ENCODE results near the gene BSN. TPM values are rescaled to one million over a fixed set of nuclear protein-coding genes. Genes with fewer than 3 reads are reported as not detected.

The BSN gene
- total RNA-seq, 2 donors from 2014 or later, result 1.3 to 6.6 TPM

- ATAC-seq, result no peak
- no peaks in the 10 kb centered on the region for H3K36me3 ChIP-seq (replicated peaks in 1 of 2; ENCODE audit: insufficient read depth in 1 of 2, low read depth in 2 of 2)
- no peaks in the 10 kb centered on the region for H3K27me3 ChIP-seq
- H3K4me1 ChIP-seq, result no peaks in the 10 kb centered on the region
- no peak for DNase-seq
- intact Hi-C loops (cut with DNase I), result no loop called here
- no peak for TF ChIP-seq POLR2A (IDR thresholded peaks at IDR 0.05)
- TF ChIP-seq, protein P1, sequence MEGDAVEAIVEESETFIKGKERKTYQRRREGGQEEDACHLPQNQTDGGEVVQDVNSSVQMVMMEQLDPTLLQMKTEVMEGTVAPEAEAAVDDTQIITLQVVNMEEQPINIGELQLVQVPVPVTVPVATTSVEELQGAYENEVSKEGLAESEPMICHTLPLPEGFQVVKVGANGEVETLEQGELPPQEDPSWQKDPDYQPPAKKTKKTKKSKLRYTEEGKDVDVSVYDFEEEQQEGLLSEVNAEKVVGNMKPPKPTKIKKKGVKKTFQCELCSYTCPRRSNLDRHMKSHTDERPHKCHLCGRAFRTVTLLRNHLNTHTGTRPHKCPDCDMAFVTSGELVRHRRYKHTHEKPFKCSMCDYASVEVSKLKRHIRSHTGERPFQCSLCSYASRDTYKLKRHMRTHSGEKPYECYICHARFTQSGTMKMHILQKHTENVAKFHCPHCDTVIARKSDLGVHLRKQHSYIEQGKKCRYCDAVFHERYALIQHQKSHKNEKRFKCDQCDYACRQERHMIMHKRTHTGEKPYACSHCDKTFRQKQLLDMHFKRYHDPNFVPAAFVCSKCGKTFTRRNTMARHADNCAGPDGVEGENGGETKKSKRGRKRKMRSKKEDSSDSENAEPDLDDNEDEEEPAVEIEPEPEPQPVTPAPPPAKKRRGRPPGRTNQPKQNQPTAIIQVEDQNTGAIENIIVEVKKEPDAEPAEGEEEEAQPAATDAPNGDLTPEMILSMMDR (IDR thresholded peaks at IDR 0.05), result no peak
- WGBS, 2 donors, result 91 to 94% methylated on average over 9 to 11 of the region's 13 CpGs
- H3K4me3 ChIP-seq, result no peak overlapping the region
- H3K27ac ChIP-seq, result no peak overlapping the region
- H3K9me3 ChIP-seq, result no peaks in the 10 kb centered on the region
Measured at GRCh38 chr3:49625071-49625470, 70.8 kb downstream of the BSN start.

DNA sequence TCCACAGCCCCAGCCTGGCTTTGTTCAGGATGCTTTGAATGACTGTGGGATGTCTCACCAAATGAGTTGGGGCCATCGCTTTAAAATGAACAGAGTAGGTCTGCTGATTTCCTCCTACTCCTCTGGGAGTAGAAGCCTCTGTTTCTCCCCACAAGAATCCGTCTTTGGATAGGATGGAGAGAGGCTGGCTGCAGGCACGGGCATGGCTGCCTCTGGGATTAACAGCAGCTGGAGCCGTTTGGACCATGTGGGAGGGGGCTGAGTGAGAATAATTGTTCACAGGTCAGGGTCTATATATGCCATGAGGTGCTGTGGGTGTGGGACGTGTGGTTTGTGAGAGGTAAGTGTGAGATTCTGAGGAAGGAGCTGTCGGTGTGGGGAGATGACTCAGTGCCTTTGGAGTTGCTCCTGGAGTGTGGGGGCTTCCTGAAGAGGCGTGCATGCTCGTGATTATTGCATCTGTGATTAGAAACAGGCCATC, 71.9 kb downstream of the BSN start:
- Histone ChIP-seq H3K4me1 (no peaks in the 10 kb centered on the region), H3K36me3 (replicated peaks in 1 of 2; ENCODE audit: insufficient read depth in 1 of 2, low read depth in 2 of 2) (no peaks in the 10 kb centered on the region), H3K27me3 (no peaks in the 10 kb centered on the region), H3K4me3 (no peak overlapping the region), H3K27ac (no peak overlapping the region), H3K9me3 (no peaks in the 10 kb centered on the region)
- intact Hi-C loops (cut with DNase I), result no loop called here
- no peak for DNase-seq
- TF ChIP-seq, protein P1 (IDR thresholded peaks at IDR 0.05), result no peak
- TF ChIP-seq POLR2A (IDR thresholded peaks at IDR 0.05), result no peak
- no peak for ATAC-seq
- WGBS, 2 donors, result 57 to 60% methylated on average over 8 of the region's 8 CpGs

GRCh38 chr3:49626796-49627195, 72.5 kb downstream of the BSN start:
- Histone ChIP-seq H3K9me3 (no peaks in the 10 kb centered on the region), H3K4me1 (no peaks in the 10 kb centered on the region), H3K4me3 (no peak overlapping the region), H3K27ac (no peak overlapping the region), H3K27me3 (no peaks in the 10 kb centered on the region), H3K36me3 (replicated peaks in 1 of 2; ENCODE audit: insufficient read depth in 1 of 2, low read depth in 2 of 2) (no peaks in the 10 kb centered on the region)
- WGBS, 2 donors, result 83 to 92% methylated on average over 1 of the region's 1 CpG
- ATAC-seq (no peak), DNase-seq (no peak)
- intact Hi-C loops (cut with DNase I), result no loop called here
- TF ChIP-seq, protein P1 (IDR thresholded peaks at IDR 0.05), result no peak
- no peak for TF ChIP-seq POLR2A (IDR thresholded peaks at IDR 0.05)

DNA sequence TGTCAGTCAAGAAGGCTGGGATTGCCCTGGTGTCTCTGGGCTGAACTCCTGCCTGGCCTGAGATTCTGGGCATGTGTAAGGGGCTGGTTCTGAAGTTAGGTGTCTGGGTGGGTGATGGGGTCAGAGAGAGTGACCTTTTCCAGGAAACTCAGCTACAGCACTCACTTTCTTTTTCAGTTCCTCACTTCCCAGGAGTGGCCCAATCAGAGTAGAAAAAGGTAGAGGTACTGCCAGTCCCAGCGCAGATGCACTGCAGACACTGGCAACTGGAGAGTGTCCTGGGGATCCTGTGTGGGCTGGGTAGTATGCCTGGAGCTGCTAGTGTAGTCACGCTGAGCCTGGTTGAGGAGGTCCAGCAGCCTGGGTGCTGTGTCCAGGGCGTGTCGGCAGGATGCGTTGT, 73.4 kb downstream of the BSN start:
- 85 to 92% methylated on average over 5 of the region's 5 CpGs for WGBS, 2 donors
- DNase-seq (no peak), ATAC-seq (no peak)
- Histone ChIP-seq H3K4me1 (no peaks in the 10 kb centered on the region), H3K9me3 (no peaks in the 10 kb centered on the region), H3K4me3 (no peak overlapping the region), H3K36me3 (replicated peaks in 1 of 2; ENCODE audit: insufficient read depth in 1 of 2, low read depth in 2 of 2) (no peaks in the 10 kb centered on the region), H3K27ac (no peak overlapping the region), H3K27me3 (no peaks in the 10 kb centered on the region)
- intact Hi-C loops (cut with DNase I), result no loop called here
- TF ChIP-seq POLR2A (IDR thresholded peaks at IDR 0.05), result no peak

DNA sequence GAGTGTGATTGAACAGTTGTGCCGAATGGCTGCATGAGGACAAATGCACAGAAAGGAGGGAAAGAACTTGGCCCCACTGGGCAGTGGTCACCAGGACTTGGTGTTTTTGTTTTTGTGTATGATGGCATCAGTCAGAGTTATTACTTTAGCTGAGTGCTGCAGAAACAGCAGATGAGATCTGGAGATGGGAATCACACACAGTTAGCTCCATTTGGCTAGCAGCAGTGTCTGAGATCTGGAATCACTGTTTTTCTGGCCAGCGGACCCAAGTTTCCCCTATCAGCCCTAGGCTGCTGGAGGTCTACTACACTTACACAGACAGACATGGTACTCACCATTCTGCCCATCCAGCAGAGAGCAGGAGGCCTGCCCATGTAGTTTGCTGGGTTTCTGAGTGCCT, 74.0 kb downstream of the BSN start:
- ATAC-seq (no peak), DNase-seq (no peak)
- no peaks in the 10 kb centered on the region for H3K27me3 ChIP-seq
- H3K4me3 ChIP-seq, result no peak overlapping the region
- H3K27ac ChIP-seq, result no peak overlapping the region
- no peaks in the 10 kb centered on the region for H3K4me1 ChIP-seq
- TF ChIP-seq, protein P1 (IDR thresholded peaks at IDR 0.05), result no peak
- TF ChIP-seq POLR2A (IDR thresholded peaks at IDR 0.05), result no peak
- no peaks in the 10 kb centered on the region for H3K36me3 ChIP-seq (replicated peaks in 1 of 2; ENCODE audit: insufficient read depth in 1 of 2, low read depth in 2 of 2)
- H3K9me3 ChIP-seq, result no peaks in the 10 kb centered on the region
- WGBS, 2 donors, result 72 to 80% methylated on average over 2 of the region's 2 CpGs
- intact Hi-C loops (cut with DNase I), result no loop called here

Measured in body of pancreas (tissue), 4 donors.